ENCODE measurements around the gene ACTA2.

The ACTA2 gene

GRCh38 chr10:88893611-88894010 lies 59.0 kb downstream of the ACTA2 start:
- no peak overlapping the region for H3K18ac ChIP-seq (ENCODE audit: low read length)
- H3K4me1 ChIP-seq (ENCODE audit: control insufficient read depth in 2 of 2, insufficient read depth in 1 of 2, low read depth in 1 of 2, low read length in 2 of 2), result no peaks in the 10 kb centered on the region
- no peak overlapping the region for H2BK15ac ChIP-seq (ENCODE audit: low read length)
- H3K4me2 ChIP-seq (ENCODE audit: insufficient read depth, low read length, poor library complexity, severe bottlenecking), result no peak overlapping the region
- H3K36me3 ChIP-seq (replicated peaks in 1 of 2; ENCODE audit: control insufficient read depth in 2 of 2, insufficient read depth in 2 of 2, low read length in 2 of 2), result no peaks in the 10 kb centered on the region
- H3K9me3 ChIP-seq (replicated peaks in 1 of 2; ENCODE audit: control insufficient read depth in 2 of 2, insufficient read depth in 1 of 2, low read depth in 1 of 2, low read length in 2 of 2), result no peaks in the 10 kb centered on the region
- H2AFZ ChIP-seq (ENCODE audit: low read length), result no peak overlapping the region
- H4K91ac ChIP-seq (ENCODE audit: low read depth, low read length, poor library complexity), result no peak overlapping the region
- H2AK5ac ChIP-seq (ENCODE audit: low read depth, low read length), result no peak overlapping the region
- H3K14ac ChIP-seq (ENCODE audit: low read length), result no peak overlapping the region
- no peak overlapping the region for H3K27ac ChIP-seq (replicated peaks; ENCODE audit: low read length)
- no peak overlapping the region for H3K4me3 ChIP-seq (ENCODE audit: low read length in 2 of 2)
- no peak overlapping the region for H2BK12ac ChIP-seq (ENCODE audit: low read length)
- no peaks in the 10 kb centered on the region for H3K27me3 ChIP-seq (ENCODE audit: control insufficient read depth in 3 of 3, insufficient read depth in 3 of 3, low read depth in 1 of 3, low read length in 3 of 3)
- no peak overlapping the region for H3K9ac ChIP-seq (ENCODE audit: low read depth, low read length, poor library complexity)
- WGBS, 2 donors (ENCODE audit: extremely low coverage in 2 of 2, insufficient read length in 2 of 2, insufficient replicate concordance in 1 of 2), result no CpG with 5 or more reads among the region's 3 CpGs
- DNase-seq (ENCODE audit: low spot score), result no peak
- H3K79me1 ChIP-seq (ENCODE audit: low read depth, low read length), result no peaks in the 10 kb centered on the region
- H3K23ac ChIP-seq (ENCODE audit: low read depth, low read length, poor library complexity), result no peak overlapping the region
- H2BK120ac ChIP-seq (ENCODE audit: low read depth, low read length), result no peak overlapping the region
- H2BK5ac ChIP-seq (ENCODE audit: low read length), result no peak overlapping the region
- H3K4ac ChIP-seq (ENCODE audit: low read length), result no peak overlapping the region
- H4K8ac ChIP-seq (ENCODE audit: low read depth, low read length), result no peak overlapping the region

- no peak overlapping the region for H3K4me2 ChIP-seq (ENCODE audit: insufficient read depth, low read length, poor library complexity, severe bottlenecking)
- no peaks in the 10 kb centered on the region for H3K9me3 ChIP-seq (replicated peaks in 1 of 2; ENCODE audit: control insufficient read depth in 2 of 2, insufficient read depth in 1 of 2, low read depth in 1 of 2, low read length in 2 of 2)
- WGBS, 2 donors (ENCODE audit: extremely low coverage in 2 of 2, insufficient read length in 2 of 2, insufficient replicate concordance in 1 of 2), result no CpG with 5 or more reads among the region's 2 CpGs
- H3K36me3 ChIP-seq (replicated peaks in 1 of 2; ENCODE audit: control insufficient read depth in 2 of 2, insufficient read depth in 2 of 2, low read length in 2 of 2), result no peaks in the 10 kb centered on the region
- DNase-seq (ENCODE audit: low spot score), result no peak
- no peak overlapping the region for H2BK5ac ChIP-seq (ENCODE audit: low read length)
- no peak overlapping the region for H2AFZ ChIP-seq (ENCODE audit: low read length)
- H3K4ac ChIP-seq (ENCODE audit: low read length), result no peak overlapping the region
- no peaks in the 10 kb centered on the region for H3K79me1 ChIP-seq (ENCODE audit: low read depth, low read length)
- H3K27ac ChIP-seq (replicated peaks; ENCODE audit: low read length), result no peak overlapping the region
- H4K8ac ChIP-seq (ENCODE audit: low read depth, low read length), result no peak overlapping the region
- H2BK12ac ChIP-seq (ENCODE audit: low read length), result no peak overlapping the region
- H2BK15ac ChIP-seq (ENCODE audit: low read length), result no peak overlapping the region
- no peaks in the 10 kb centered on the region for H3K27me3 ChIP-seq (ENCODE audit: control insufficient read depth in 3 of 3, insufficient read depth in 3 of 3, low read depth in 1 of 3, low read length in 3 of 3)
- H3K18ac ChIP-seq (ENCODE audit: low read length), result no peak overlapping the region
- no peak overlapping the region for H3K9ac ChIP-seq (ENCODE audit: low read depth, low read length, poor library complexity)
- no peak overlapping the region for H2AK5ac ChIP-seq (ENCODE audit: low read depth, low read length)
- no peak overlapping the region for H2BK120ac ChIP-seq (ENCODE audit: low read depth, low read length)
- H3K4me3 ChIP-seq (ENCODE audit: low read length in 2 of 2), result no peak overlapping the region
- no peak overlapping the region for H4K91ac ChIP-seq (ENCODE audit: low read depth, low read length, poor library complexity)
- no peak overlapping the region for H3K14ac ChIP-seq (ENCODE audit: low read length)
- H3K4me1 ChIP-seq (ENCODE audit: control insufficient read depth in 2 of 2, insufficient read depth in 1 of 2, low read depth in 1 of 2, low read length in 2 of 2), result no peaks in the 10 kb centered on the region
- no peak overlapping the region for H3K23ac ChIP-seq (ENCODE audit: low read depth, low read length, poor library complexity)
These were observed 60.2 kb downstream of the ACTA2 start for GRCh38 chr10:88892222-88892967.

GRCh38 chr10:88890681-88891381 lies 61.7 kb downstream of the ACTA2 start:
- H3K27me3 ChIP-seq (ENCODE audit: control insufficient read depth in 3 of 3, insufficient read depth in 3 of 3, low read depth in 1 of 3, low read length in 3 of 3), result no peaks in the 10 kb centered on the region
- WGBS, 2 donors (ENCODE audit: extremely low coverage in 2 of 2, insufficient read length in 2 of 2, insufficient replicate concordance in 1 of 2), result no CpG with 5 or more reads among the region's 4 CpGs
- H2BK15ac ChIP-seq (ENCODE audit: low read length), result no peak overlapping the region

GRCh38 chr10:88889559-88890337 lies 62.8 kb downstream of the ACTA2 start:
- no peak for DNase-seq (ENCODE audit: low spot score)
- H3K23ac ChIP-seq (ENCODE audit: low read depth, low read length, poor library complexity), result no peak overlapping the region
- H3K9ac ChIP-seq (ENCODE audit: low read depth, low read length, poor library complexity), result no peak overlapping the region
- no peak overlapping the region for H3K4me3 ChIP-seq (ENCODE audit: low read length in 2 of 2)
- no peaks in the 10 kb centered on the region for H3K4me1 ChIP-seq (ENCODE audit: control insufficient read depth in 2 of 2, insufficient read depth in 1 of 2, low read depth in 1 of 2, low read length in 2 of 2)
- no peak overlapping the region for H2AFZ ChIP-seq (ENCODE audit: low read length)
- no CpG with 5 or more reads among the region's 1 CpG for WGBS, 2 donors (ENCODE audit: extremely low coverage in 2 of 2, insufficient read length in 2 of 2, insufficient replicate concordance in 1 of 2)
- H3K27me3 ChIP-seq (ENCODE audit: control insufficient read depth in 3 of 3, insufficient read depth in 3 of 3, low read depth in 1 of 3, low read length in 3 of 3), result no peaks in the 10 kb centered on the region
- no peak overlapping the region for H3K18ac ChIP-seq (ENCODE audit: low read length)
- no peak overlapping the region for H3K14ac ChIP-seq (ENCODE audit: low read length)
- no peaks in the 10 kb centered on the region for H3K36me3 ChIP-seq (replicated peaks in 1 of 2; ENCODE audit: control insufficient read depth in 2 of 2, insufficient read depth in 2 of 2, low read length in 2 of 2)
- H4K8ac ChIP-seq (ENCODE audit: low read depth, low read length), result no peak overlapping the region
- H4K91ac ChIP-seq (ENCODE audit: low read depth, low read length, poor library complexity), result no peak overlapping the region
- H3K4ac ChIP-seq (ENCODE audit: low read length), result no peak overlapping the region
- H2BK120ac ChIP-seq (ENCODE audit: low read depth, low read length), result no peak overlapping the region
- H2BK15ac ChIP-seq (ENCODE audit: low read length), result no peak overlapping the region
- no peak overlapping the region for H2AK5ac ChIP-seq (ENCODE audit: low read depth, low read length)
- H3K79me1 ChIP-seq (ENCODE audit: low read depth, low read length), result no peaks in the 10 kb centered on the region
- H2BK12ac ChIP-seq (ENCODE audit: low read length), result no peak overlapping the region
- no peak overlapping the region for H3K27ac ChIP-seq (replicated peaks; ENCODE audit: low read length)
- no peak overlapping the region for H3K4me2 ChIP-seq (ENCODE audit: insufficient read depth, low read length, poor library complexity, severe bottlenecking)
- H2BK5ac ChIP-seq (ENCODE audit: low read length), result no peak overlapping the region
- H3K9me3 ChIP-seq (replicated peaks in 1 of 2; ENCODE audit: control insufficient read depth in 2 of 2, insufficient read depth in 1 of 2, low read depth in 1 of 2, low read length in 2 of 2), result no peaks in the 10 kb centered on the region

More at GRCh38 chr10:88890681-88891381, 61.7 kb downstream of the ACTA2 start:
- H2AFZ ChIP-seq (ENCODE audit: low read length), result no peak overlapping the region
- no peak overlapping the region for H2AK5ac ChIP-seq (ENCODE audit: low read depth, low read length)
- no peak overlapping the region for H3K23ac ChIP-seq (ENCODE audit: low read depth, low read length, poor library complexity)
- no peak for DNase-seq (ENCODE audit: low spot score)
- no peak overlapping the region for H2BK12ac ChIP-seq (ENCODE audit: low read length)
- no peaks in the 10 kb centered on the region for H3K4me1 ChIP-seq (ENCODE audit: control insufficient read depth in 2 of 2, insufficient read depth in 1 of 2, low read depth in 1 of 2, low read length in 2 of 2)
- no peaks in the 10 kb centered on the region for H3K79me1 ChIP-seq (ENCODE audit: low read depth, low read length)
- no peak overlapping the region for H4K8ac ChIP-seq (ENCODE audit: low read depth, low read length)
- H3K4ac ChIP-seq (ENCODE audit: low read length), result no peak overlapping the region
- H3K9ac ChIP-seq (ENCODE audit: low read depth, low read length, poor library complexity), result no peak overlapping the region
- H4K91ac ChIP-seq (ENCODE audit: low read depth, low read length, poor library complexity), result no peak overlapping the region
- no peak overlapping the region for H3K4me3 ChIP-seq (ENCODE audit: low read length in 2 of 2)
- no peak overlapping the region for H3K18ac ChIP-seq (ENCODE audit: low read length)
- no peak overlapping the region for H3K27ac ChIP-seq (replicated peaks; ENCODE audit: low read length)
- no peaks in the 10 kb centered on the region for H3K36me3 ChIP-seq (replicated peaks in 1 of 2; ENCODE audit: control insufficient read depth in 2 of 2, insufficient read depth in 2 of 2, low read length in 2 of 2)
- H2BK120ac ChIP-seq (ENCODE audit: low read depth, low read length), result no peak overlapping the region
- no peaks in the 10 kb centered on the region for H3K9me3 ChIP-seq (replicated peaks in 1 of 2; ENCODE audit: control insufficient read depth in 2 of 2, insufficient read depth in 1 of 2, low read depth in 1 of 2, low read length in 2 of 2)
- no peak overlapping the region for H2BK5ac ChIP-seq (ENCODE audit: low read length)
- no peak overlapping the region for H3K14ac ChIP-seq (ENCODE audit: low read length)
- H3K4me2 ChIP-seq (ENCODE audit: insufficient read depth, low read length, poor library complexity, severe bottlenecking), result no peak overlapping the region

Data from neuronal stem cell (in vitro differentiated cells).